B cell (primary cell): ENCODE measurements around the gene OR1I1. TPM values are rescaled to one million over a fixed set of nuclear protein-coding genes. Genes with fewer than 3 reads are reported as not detected.

Experiments used
- ATAC-seq: fragments of 200-7000 bp; cut with Tn5 transposase; one replicate; pipeline ENCODE4 v1.10.0; 2021; ENCODE audit warnings: low read depth, mild to moderate bottlenecking, moderate number of reproducible peaks, moderate library complexity
- CTCF ChIA-PET: fragments of 350-600 bp; sonication (Branson Sonifier 250); formaldehyde crosslinking; loops from one replicate; lab custom pipeline; 2021; ENCODE audit warnings: antibody characterized with exemption, inconsistent platforms; lab: Charles Lee
- POLR2A ChIA-PET: fragments of 350-600 bp; sonication (Branson Sonifier 250); formaldehyde crosslinking; loops from one replicate; lab custom pipeline; 2021; ENCODE audit warnings: antibody characterized with exemption; lab: Charles Lee
- DNase-seq: peaks from one replicate; pipeline ENCODE4 v3.0.0; 2013
- H2AFZ ChIP-seq: 2 replicates; pipeline ENCODE4 v1.6.1; 2012; ENCODE audit warnings: mild to moderate bottlenecking, low read depth, low read length; ENCODE audit not compliant: insufficient read depth, poor library complexity, severe bottlenecking
- H3K27ac ChIP-seq, 2 donors: 1 replicate in 1 of 2; 2 replicates in 1 of 2; pipeline ENCODE4 v1.5.1; 2012 to 2013; ENCODE audit warnings: low read length in 2 of 2, mild to moderate bottlenecking in 2 of 2, moderate library complexity in 1 of 2
- H3K27me3 ChIP-seq, 4 experiments: fragments of 200-600 bp in 1 of 4; sonication (generic) in 1 of 4; replicated peaks in 1 of 4; 1 replicate in 2 of 4; 2 replicates in 2 of 4; pipeline versions ENCODE4 v1.6.1 to v1.7.0; 2013 to 2016; ENCODE audit warnings: low read length in 3 of 4, mild to moderate bottlenecking in 2 of 4, mixed read lengths in 1 of 4, moderate library complexity in 1 of 4; ENCODE audit not compliant: insufficient read depth in 4 of 4, control insufficient read depth in 3 of 4; ENCODE audit errors: control extremely low read depth in 1 of 4
- H3K36me3 ChIP-seq, 2 experiments: replicated peaks in 1 of 2; 1 replicate in 1 of 2; 2 replicates in 1 of 2; pipeline versions ENCODE4 v1.6.1 to v1.7.1; 2013; ENCODE audit warnings: low read length in 1 of 2; ENCODE audit not compliant: insufficient read depth in 2 of 2, control insufficient read depth in 1 of 2; ENCODE audit errors: control extremely low read depth in 1 of 2, extremely low read depth in 1 of 2
- H3K4me1 ChIP-seq, 2 donors: fragments of 200-600 bp in 1 of 2; sonication (generic) in 1 of 2; 1 replicate in 1 of 2; 2 replicates in 1 of 2; pipeline versions ENCODE4 v1.5.1 to v1.6.1; 2013 to 2017; ENCODE audit warnings: low read length in 2 of 2; ENCODE audit not compliant: control insufficient read depth in 2 of 2, insufficient read depth in 2 of 2
- H3K4me2 ChIP-seq: replicated peaks from 2 replicates; pipeline ENCODE3; 2012; ENCODE audit warnings: mild to moderate bottlenecking, low read depth, low read length; ENCODE audit not compliant: poor library complexity, severe bottlenecking
- H3K4me3 ChIP-seq, 5 experiments: fragments of 200-600 bp in 1 of 5; sonication (generic) in 1 of 5; 1 replicate in 3 of 5; 2 replicates in 2 of 5; pipeline versions ENCODE4 v1.5.1 to v1.7.0; 2011 to 2016; ENCODE audit warnings: low read length in 4 of 5, mild to moderate bottlenecking in 4 of 5, low read depth in 2 of 5, control low read depth in 1 of 5, moderate library complexity in 1 of 5; ENCODE audit not compliant: insufficient read depth in 1 of 5; ENCODE audit errors: control extremely low read depth in 1 of 5, extremely low read depth in 1 of 5
- H3K79me2 ChIP-seq: fragments of 200-600 bp; sonication (generic); one replicate; pipeline ENCODE4 v1.6.0; 2016; ENCODE audit warnings: low read length; ENCODE audit not compliant: control insufficient read depth, insufficient read depth
- H3K9ac ChIP-seq: fragments of 200-600 bp; sonication (generic); 2 replicates; pipeline ENCODE4 v1.6.1; 2017; ENCODE audit warnings: mild to moderate bottlenecking, low read length, moderate library complexity
- H3K9me3 ChIP-seq, 3 donors: one replicate each; pipeline versions ENCODE4 v1.6.1 to v1.7.1; 2013; ENCODE audit warnings: low read length in 2 of 3; ENCODE audit not compliant: control insufficient read depth in 2 of 3, insufficient read depth in 1 of 3; ENCODE audit errors: control extremely low read depth in 1 of 3
- H4K20me1 ChIP-seq: 2 replicates; pipeline ENCODE4 v1.6.0; 2012; ENCODE audit warnings: mild to moderate bottlenecking, low read length; ENCODE audit not compliant: insufficient read depth, control insufficient read depth, poor library complexity, severe bottlenecking
- H3K27ac Mint-ChIP-seq: one replicate; pipeline ENCODE4 v1.8.0; 2021; ENCODE audit warnings: mixed read lengths
- H3K27me3 Mint-ChIP-seq: one replicate; pipeline ENCODE4 v1.8.0; 2021; ENCODE audit warnings: mixed read lengths
- H3K4me1 Mint-ChIP-seq: one replicate; pipeline ENCODE4 v1.8.0; 2021; ENCODE audit warnings: mixed read lengths
- H3K4me3 Mint-ChIP-seq: one replicate; pipeline ENCODE4 v1.8.0; 2021; ENCODE audit warnings: mixed read lengths
- H3K9me3 Mint-ChIP-seq: one replicate; pipeline ENCODE4 v1.8.0; 2022; ENCODE audit warnings: mixed read lengths; ENCODE audit not compliant: insufficient read depth
- EZH2 ChIP-seq: IDR thresholded peaks from 2 replicates; pipeline ENCODE4 v1.6.1; 2012; ENCODE audit warnings: borderline replicate concordance, low read depth, mild to moderate bottlenecking, moderate library complexity, low read length; ENCODE audit not compliant: insufficient read depth, poor library complexity, severe bottlenecking
- WGBS: methylation state at CpG from one replicate; pipeline ENCODE4 v1.1.5; 2013; ENCODE audit warnings: missing lambda C conversion rate; ENCODE audit not compliant: insufficient coverage; 5-methylcytosine and 5-hydroxymethylcytosine counted together
- intact Hi-C: fragments of 100-400 bp; cut with micrococcal nuclease; formaldehyde crosslinking; loops from one replicate; pipeline ENCODE4 v1.10.0; 2022
- polyA plus RNA-seq: library from polyadenylated mRNA; depleted of rRNA; stranded (reverse); fragments of >200 nt; gene quantifications from 2 replicates; pipeline ENCODE4 v1.2.3, GENCODE V29; 2012
- total RNA-seq, 2 donors: library from RNA; stranded (reverse); fragments of 120-200 nt in 1 of 2; gene quantifications; 1 replicate in 1 of 2; 2 replicates in 1 of 2; pipeline versions ENCODE4 v1.2.3 to v1.2.4, GENCODE V29; 2013 to 2022
- TF ChIP-seq, protein P1 (sequence below): fragments of 200-600 bp; IDR thresholded peaks from one replicate; pipeline ENCODE4 v1.8.0; 2022; ENCODE audit warnings: antibody characterized with exemption, mild to moderate bottlenecking

OR1I1 gene
- total and polyA plus RNA-seq, 2 donors (not counting 1 experiment from before 2014, with no cell fraction given), result not detected

DNA sequence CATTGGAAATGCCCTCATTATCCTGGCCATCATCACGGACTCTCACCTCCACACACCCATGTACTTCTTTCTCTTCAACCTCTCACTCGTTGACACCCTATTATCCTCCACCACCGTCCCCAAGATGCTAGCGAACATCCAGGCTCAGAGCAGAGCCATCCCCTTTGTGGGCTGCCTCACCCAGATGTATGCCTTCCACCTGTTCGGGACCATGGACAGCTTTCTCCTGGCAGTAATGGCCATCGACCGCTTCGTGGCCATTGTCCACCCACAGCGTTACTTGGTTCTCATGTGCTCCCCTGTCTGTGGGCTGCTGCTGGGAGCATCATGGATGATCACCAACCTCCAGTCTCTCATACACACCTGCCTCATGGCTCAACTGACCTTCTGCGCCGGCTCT is 5.2 kb downstream of the OR1I1 start:
- Histone ChIP-seq H3K9me3 (no peaks in the 10 kb centered on the region), H3K79me2 (no peaks in the 10 kb centered on the region), H3K27me3 (peaks cover 0 to 10% (median 1%) of the 10 kb centered on the region in 4 experiments), H4K20me1 (no peaks in the 10 kb centered on the region), H3K27ac (no peak overlapping the region), H3K4me3 (no peak overlapping the region), H3K4me1 (peaks cover 3 to 5% of the 10 kb centered on the region in 2 donors), H3K36me3 (no peaks in the 10 kb centered on the region), H2AFZ (no peak overlapping the region), H3K9ac (no peak overlapping the region), H3K4me2 (no peak overlapping the region)
- Mint-ChIP-seq H3K4me3 (no peak overlapping the region), H3K27me3 (peaks cover 30% of the 10 kb centered on the region), H3K27ac (no peak overlapping the region), H3K4me1 (peaks cover 2% of the 10 kb centered on the region), H3K9me3 (no peaks in the 10 kb centered on the region)
- TF ChIP-seq, protein P1, sequence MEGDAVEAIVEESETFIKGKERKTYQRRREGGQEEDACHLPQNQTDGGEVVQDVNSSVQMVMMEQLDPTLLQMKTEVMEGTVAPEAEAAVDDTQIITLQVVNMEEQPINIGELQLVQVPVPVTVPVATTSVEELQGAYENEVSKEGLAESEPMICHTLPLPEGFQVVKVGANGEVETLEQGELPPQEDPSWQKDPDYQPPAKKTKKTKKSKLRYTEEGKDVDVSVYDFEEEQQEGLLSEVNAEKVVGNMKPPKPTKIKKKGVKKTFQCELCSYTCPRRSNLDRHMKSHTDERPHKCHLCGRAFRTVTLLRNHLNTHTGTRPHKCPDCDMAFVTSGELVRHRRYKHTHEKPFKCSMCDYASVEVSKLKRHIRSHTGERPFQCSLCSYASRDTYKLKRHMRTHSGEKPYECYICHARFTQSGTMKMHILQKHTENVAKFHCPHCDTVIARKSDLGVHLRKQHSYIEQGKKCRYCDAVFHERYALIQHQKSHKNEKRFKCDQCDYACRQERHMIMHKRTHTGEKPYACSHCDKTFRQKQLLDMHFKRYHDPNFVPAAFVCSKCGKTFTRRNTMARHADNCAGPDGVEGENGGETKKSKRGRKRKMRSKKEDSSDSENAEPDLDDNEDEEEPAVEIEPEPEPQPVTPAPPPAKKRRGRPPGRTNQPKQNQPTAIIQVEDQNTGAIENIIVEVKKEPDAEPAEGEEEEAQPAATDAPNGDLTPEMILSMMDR, result no peak
- no peak for TF ChIP-seq EZH2
- CTCF ChIA-PET, result no interaction called here
- ATAC-seq, result no peak
- WGBS, result 78% methylated on average over 11 of the region's 11 CpGs
- intact Hi-C loops, result no loop called here
- DNase-seq, result no peak
- POLR2A ChIA-PET, result no interaction called here

DNA sequence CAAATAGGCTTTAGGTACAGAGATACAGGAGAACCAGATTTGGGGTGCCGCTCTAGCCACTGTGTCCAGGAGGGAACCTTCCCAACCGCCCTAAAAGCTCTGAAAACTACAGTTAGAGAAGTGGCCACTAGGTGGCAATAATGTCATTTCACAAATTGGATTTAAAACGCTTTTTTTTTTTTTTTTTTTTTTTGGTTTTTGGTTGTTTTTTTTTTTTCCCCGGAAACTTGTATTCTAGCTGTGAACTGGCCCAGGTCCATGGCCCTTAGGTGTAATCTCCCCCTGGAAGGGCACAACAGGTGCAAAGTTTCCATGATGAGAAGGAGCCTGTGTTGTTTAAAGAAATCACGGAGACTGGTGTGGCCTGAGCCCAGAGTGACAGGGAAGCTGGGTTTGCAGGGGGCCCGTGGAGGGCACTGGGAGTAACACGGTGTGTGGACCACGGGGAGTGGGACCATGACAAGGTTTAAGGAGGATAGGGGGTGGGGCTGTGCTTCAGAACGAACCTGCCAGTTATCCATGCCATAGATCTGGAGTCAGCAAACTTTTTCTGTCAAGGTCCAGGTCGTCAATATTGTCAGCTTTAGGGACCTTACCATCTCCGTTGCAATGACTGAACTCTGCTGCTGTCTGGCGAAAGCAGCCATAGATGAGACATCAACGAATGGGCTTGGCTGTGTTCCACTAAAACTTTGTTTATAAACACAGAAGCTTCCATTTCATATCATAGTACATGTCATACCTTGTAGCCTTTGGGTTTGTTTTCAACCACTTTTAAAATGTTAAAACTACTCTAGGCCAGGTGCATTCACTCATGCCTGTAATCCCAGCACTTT is 10.1 kb downstream of the OR1I1 start:
- Mint-ChIP-seq H3K27me3 (peaks cover 28% of the 10 kb centered on the region), H3K4me3 (no peak overlapping the region), H3K9me3 (no peaks in the 10 kb centered on the region), H3K4me1 (peaks cover 2% of the 10 kb centered on the region), H3K27ac (no peak overlapping the region)
- H3K4me2 ChIP-seq, result peak overlapping the region; percentile 47
- peak; percentile 82 for DNase-seq
- H3K4me3 ChIP-seq, result no peak overlapping the region
- no peaks in the 10 kb centered on the region for H4K20me1 ChIP-seq
- CTCF ChIA-PET, result interaction anchor here (0.6 to 2.9 kb wide), 34 partner anchors 8 to 1678 kb away, joined by 3 to 53 read pairs (median 4); partner anchors contain the start of genes AKAP8, AKAP8L, AP1M1 and OR1I1
- POLR2A ChIA-PET, result interaction anchor here (0.6 to 0.7 kb wide), 3 partner anchors 156 to 1436 kb away, joined by 3 to 13 read pairs (median 7); no protein-coding TSS in a partner anchor
- WGBS, result 46% methylated on average over 10 of the region's 13 CpGs
- ATAC-seq, result peak; percentile 66
- no peaks in the 10 kb centered on the region for H3K79me2 ChIP-seq
- H2AFZ ChIP-seq, result peak overlapping the region; percentile 42
- H3K9me3 ChIP-seq, result no peaks in the 10 kb centered on the region
- H3K4me1 ChIP-seq, result peaks cover 4 to 6% of the 10 kb centered on the region in 2 donors
- peaks cover 0 to 4% (median 2%) of the 10 kb centered on the region in 4 experiments for H3K27me3 ChIP-seq
- intact Hi-C loops, result loop anchor here (1.0 kb wide), 1 partner anchor 464 kb away; no protein-coding TSS in a partner anchor
- no peaks in the 10 kb centered on the region for H3K36me3 ChIP-seq
- H3K9ac ChIP-seq, result no peak overlapping the region
- H3K27ac ChIP-seq, result no peak overlapping the region
- TF ChIP-seq, protein P1, result peak; percentile 85
- no peak for TF ChIP-seq EZH2
